ENCODE measurements around the gene RBM34. TPM values are rescaled to one million over a fixed set of nuclear protein-coding genes. Genes with fewer than 3 reads are reported as not detected.
"Not testable (repeated sequence)": the region's sequence is repeated elsewhere in the genome, so short reads cannot be mapped to it uniquely, and the experiment has no call there.

The RBM34 gene
- total and polyA plus RNA-seq, 7 donors = 36.8 to 144 (median 76.3) TPM

GRCh38 chr1:235093696-235094592 is 67.1 kb downstream of the RBM34 start:
- H3K27me3 ChIP-seq (ENCODE audit: insufficient read depth in 3 of 3, low read length in 2 of 3) = no peaks in the 10 kb centered on the region
- DNase-seq (peak; percentile 78 to 85), ATAC-seq (peak; percentile 73 to 90 (median 78))
- H3K4me1 ChIP-seq = peaks cover 7% of the 10 kb centered on the region
- 33 to 35% (median 33%) methylated on average over 24 of the region's 24 CpGs for WGBS, 3 donors
- no peak overlapping the region for H3K27ac ChIP-seq
- H3K9me3 ChIP-seq = no peaks in the 10 kb centered on the region
- peak overlapping the region; percentile 31 for H3K4me3 ChIP-seq
- no peaks in the 10 kb centered on the region for H3K36me3 ChIP-seq (ENCODE audit: insufficient read depth in 1 of 2, low read depth in 1 of 2)
- intact Hi-C loops (cut with DNase I) = loop anchor here in 1 of 2 donors (5.0 kb wide), 1 partner anchor 602 kb away; no protein-coding TSS in a partner anchor
- TF ChIP-seq CTCF (IDR thresholded peaks at IDR 0.05) = peak; percentile 89

- ATAC-seq = peak; percentile 50 to 72 (median 62)
- Histone ChIP-seq H3K4me1 (peaks cover 7% of the 10 kb centered on the region), H3K9me3 (no peaks in the 10 kb centered on the region), H3K36me3 (ENCODE audit: insufficient read depth in 1 of 2, low read depth in 1 of 2) (no peaks in the 10 kb centered on the region), H3K27ac (no peak overlapping the region), H3K4me3 (peak overlapping the region; percentile 31), H3K27me3 (ENCODE audit: insufficient read depth in 3 of 3, low read length in 2 of 3) (no peaks in the 10 kb centered on the region)
- WGBS, 3 donors = 36 to 44% (median 41%) methylated on average over 27 of the region's 27 CpGs
- DNase-seq = no peak
- TF ChIP-seq CTCF (IDR thresholded peaks at IDR 0.05) = no peak
- intact Hi-C loops (cut with DNase I) = loop anchor here in 1 of 2 donors (5.0 kb wide), 1 partner anchor 601 kb away; no protein-coding TSS in a partner anchor
These were observed 67.9 kb downstream of the RBM34 start for GRCh38 chr1:235093013-235093695.

GRCh38 chr1:235092415-235092814 is 68.6 kb downstream of the RBM34 start:
- not testable (repeated sequence) for ATAC-seq; H3K9me3 ChIP-seq; H3K36me3 ChIP-seq (ENCODE audit: insufficient read depth in 1 of 2, low read depth in 1 of 2); DNase-seq; H3K4me3 ChIP-seq; H3K4me1 ChIP-seq; H3K27ac ChIP-seq; H3K27me3 ChIP-seq (ENCODE audit: insufficient read depth in 3 of 3, low read length in 2 of 3)
- intact Hi-C loops (cut with DNase I) = loop anchor here in 1 of 2 donors (5.0 kb wide), 1 partner anchor 600 kb away; no protein-coding TSS in a partner anchor
- WGBS, 3 donors = 91 to 94% (median 94%) methylated on average over 6 to 13 of the region's 14 CpGs

- intact Hi-C loops (cut with DNase I) = loop anchor here in 1 of 2 donors (5.0 kb wide), 1 partner anchor 600 kb away; no protein-coding TSS in a partner anchor
- not testable (repeated sequence) for ATAC-seq; H3K4me1 ChIP-seq; H3K4me3 ChIP-seq; H3K27me3 ChIP-seq (ENCODE audit: insufficient read depth in 3 of 3, low read length in 2 of 3); H3K27ac ChIP-seq; H3K9me3 ChIP-seq; H3K36me3 ChIP-seq (ENCODE audit: insufficient read depth in 1 of 2, low read depth in 1 of 2); DNase-seq
- WGBS, 3 donors = 96 to 99% (median 99%) methylated on average over 8 of the region's 8 CpGs
These were observed 69.0 kb downstream of the RBM34 start for GRCh38 chr1:235092045-235092406.

GRCh38 chr1:235091319-235092044 is 69.6 kb downstream of the RBM34 start:
- H3K9me3 ChIP-seq; ATAC-seq; H3K4me3 ChIP-seq; H3K36me3 ChIP-seq (ENCODE audit: insufficient read depth in 1 of 2, low read depth in 1 of 2); H3K27ac ChIP-seq; H3K4me1 ChIP-seq; DNase-seq; H3K27me3 ChIP-seq (ENCODE audit: insufficient read depth in 3 of 3, low read length in 2 of 3): not testable (repeated sequence)
- WGBS, 3 donors = 91 to 95% (median 94%) methylated on average over 20 of the region's 20 CpGs
- intact Hi-C loops (cut with DNase I) = loop anchor here in 1 of 2 donors (5.0 kb wide), 1 partner anchor 599 kb away; no protein-coding TSS in a partner anchor
